KMS-11 (cell line): Measurements from ENCODE around the gene PTPRK.

Source experiments
- H2AFZ ChIP-seq: fragments of 200-600 bp; sonication (generic); 2 replicates; pipeline ENCODE4 v1.6.1; 2016; ENCODE audit warnings: antibody characterized with exemption, mixed run types, low read depth
- H3K27ac ChIP-seq: fragments of 200-600 bp; sonication (generic); 2 replicates; pipeline ENCODE4 v1.6.1; 2016; ENCODE audit warnings: mild to moderate bottlenecking, mixed run types
- H3K27me3 ChIP-seq: fragments of 200-600 bp; sonication (generic); 2 replicates; pipeline ENCODE4 v1.6.1; 2017; ENCODE audit warnings: mild to moderate bottlenecking, low read depth, mixed run types, moderate library complexity; ENCODE audit not compliant: insufficient read depth
- H3K36me3 ChIP-seq: fragments of 200-600 bp; sonication (generic); 2 replicates; pipeline ENCODE4 v1.6.1; 2017; ENCODE audit warnings: mild to moderate bottlenecking, mixed run types; ENCODE audit not compliant: insufficient read depth
- H3K4me1 ChIP-seq: fragments of 200-600 bp; sonication (generic); 2 replicates; pipeline ENCODE4 v1.6.1; 2016; ENCODE audit warnings: mild to moderate bottlenecking, low read depth, mixed run types; ENCODE audit not compliant: poor library complexity, severe bottlenecking
- H3K4me2 ChIP-seq: fragments of 200-600 bp; sonication (generic); 2 replicates; pipeline ENCODE4 v1.7.0; 2016; ENCODE audit warnings: mild to moderate bottlenecking, mixed run types
- H3K4me3 ChIP-seq: fragments of 200-600 bp; sonication (generic); IDR thresholded peaks from 2 replicates; pipeline ENCODE4 v1.6.1; 2017; ENCODE audit warnings: low read depth, low read length, mixed read lengths; ENCODE audit not compliant: insufficient read depth
- H3K79me2 ChIP-seq: fragments of 200-600 bp; sonication (generic); 2 replicates; pipeline ENCODE4 v1.6.1; 2016; ENCODE audit warnings: low read depth, mixed run types; ENCODE audit not compliant: insufficient read depth
- H3K9ac ChIP-seq: fragments of 200-600 bp; sonication (generic); 2 replicates; pipeline ENCODE4 v1.6.1; 2016; ENCODE audit warnings: mild to moderate bottlenecking, mixed run types
- H4K20me1 ChIP-seq: fragments of 200-600 bp; sonication (generic); 2 replicates; pipeline ENCODE4 v1.6.1; 2016; ENCODE audit warnings: mild to moderate bottlenecking, mixed run types; ENCODE audit not compliant: insufficient read depth
- TF ChIP-seq, protein P1 (sequence below): fragments of 200-600 bp; sonication (generic); conservative IDR thresholded peaks from 2 replicates; pipeline ENCODE4 v1.6.1; 2017; ENCODE audit warnings: low read depth, mild to moderate bottlenecking, antibody characterized with exemption, low read length, moderate library complexity, mixed read lengths

Gene PTPRK

DNA sequence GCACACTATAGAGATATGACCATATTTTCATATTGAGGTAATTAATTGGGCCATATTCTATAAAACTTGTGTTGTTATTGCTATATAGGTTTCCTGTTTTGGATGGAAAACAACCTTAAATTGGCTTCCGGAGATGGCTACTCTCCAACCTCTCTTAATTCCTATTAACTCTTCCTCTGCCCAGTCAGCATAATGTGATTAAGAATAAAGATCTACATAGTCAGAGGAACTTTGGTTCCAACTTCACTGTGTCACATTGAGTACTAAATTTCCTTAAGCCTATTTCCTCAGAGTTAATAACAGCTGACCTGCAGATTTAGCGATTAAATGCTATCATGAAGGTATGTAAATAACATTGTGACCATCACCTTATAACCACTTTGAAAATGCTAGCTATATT is 67.7 kb downstream of the PTPRK start:
- Histone ChIP-seq H3K36me3 (no peaks in the 10 kb centered on the region), H3K4me1 (no peaks in the 10 kb centered on the region), H3K4me3 (no peak overlapping the region), H3K4me2 (no peak overlapping the region), H2AFZ (no peak overlapping the region), H3K9ac (no peak overlapping the region), H3K27ac (no peak overlapping the region), H3K27me3 (no peaks in the 10 kb centered on the region), H3K79me2 (no peaks in the 10 kb centered on the region), H4K20me1 (no peaks in the 10 kb centered on the region)
- TF ChIP-seq, protein P1, sequence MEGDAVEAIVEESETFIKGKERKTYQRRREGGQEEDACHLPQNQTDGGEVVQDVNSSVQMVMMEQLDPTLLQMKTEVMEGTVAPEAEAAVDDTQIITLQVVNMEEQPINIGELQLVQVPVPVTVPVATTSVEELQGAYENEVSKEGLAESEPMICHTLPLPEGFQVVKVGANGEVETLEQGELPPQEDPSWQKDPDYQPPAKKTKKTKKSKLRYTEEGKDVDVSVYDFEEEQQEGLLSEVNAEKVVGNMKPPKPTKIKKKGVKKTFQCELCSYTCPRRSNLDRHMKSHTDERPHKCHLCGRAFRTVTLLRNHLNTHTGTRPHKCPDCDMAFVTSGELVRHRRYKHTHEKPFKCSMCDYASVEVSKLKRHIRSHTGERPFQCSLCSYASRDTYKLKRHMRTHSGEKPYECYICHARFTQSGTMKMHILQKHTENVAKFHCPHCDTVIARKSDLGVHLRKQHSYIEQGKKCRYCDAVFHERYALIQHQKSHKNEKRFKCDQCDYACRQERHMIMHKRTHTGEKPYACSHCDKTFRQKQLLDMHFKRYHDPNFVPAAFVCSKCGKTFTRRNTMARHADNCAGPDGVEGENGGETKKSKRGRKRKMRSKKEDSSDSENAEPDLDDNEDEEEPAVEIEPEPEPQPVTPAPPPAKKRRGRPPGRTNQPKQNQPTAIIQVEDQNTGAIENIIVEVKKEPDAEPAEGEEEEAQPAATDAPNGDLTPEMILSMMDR, result no peak

- no peak overlapping the region for H2AFZ ChIP-seq
- H3K79me2 ChIP-seq, result no peaks in the 10 kb centered on the region
- no peak overlapping the region for H3K4me3 ChIP-seq
- TF ChIP-seq, protein P1, result no peak
- H3K4me1 ChIP-seq, result no peaks in the 10 kb centered on the region
- H4K20me1 ChIP-seq, result no peaks in the 10 kb centered on the region
- H3K36me3 ChIP-seq, result no peaks in the 10 kb centered on the region
- no peak overlapping the region for H3K9ac ChIP-seq
- H3K27me3 ChIP-seq, result no peaks in the 10 kb centered on the region
- no peak overlapping the region for H3K4me2 ChIP-seq
- H3K27ac ChIP-seq, result no peak overlapping the region
These were observed 73.9 kb downstream of the PTPRK start for GRCh38 chr6:128446497-128446896.

DNA sequence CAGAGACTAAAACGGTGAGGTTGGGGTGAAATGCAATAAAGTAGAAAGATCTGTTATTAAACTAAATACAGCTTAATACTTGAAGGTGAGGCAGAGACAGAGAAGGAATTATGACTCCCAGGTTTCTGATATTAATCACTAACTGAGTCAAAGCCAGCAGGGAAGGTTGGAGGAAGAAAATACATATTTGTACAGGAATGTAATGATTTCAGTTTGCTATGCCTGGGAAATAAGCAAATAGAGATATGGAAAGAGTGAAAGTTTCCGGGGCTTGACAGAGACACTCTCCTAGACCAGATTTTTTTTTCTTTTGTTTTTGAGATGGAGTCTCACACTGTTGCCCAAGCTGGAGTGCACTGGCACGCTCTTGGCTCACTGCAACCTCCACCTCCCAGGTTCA is 76.8 kb downstream of the PTPRK start:
- Histone ChIP-seq H3K9ac (no peak overlapping the region), H3K4me1 (peaks cover 14% of the 10 kb centered on the region), H3K4me2 (no peak overlapping the region), H3K4me3 (no peak overlapping the region), H3K36me3 (no peaks in the 10 kb centered on the region), H2AFZ (no peak overlapping the region), H4K20me1 (0 out of 2 replicates have a peak, but pooled peaks cover 3% of the 10 kb centered on the region), H3K79me2 (no peaks in the 10 kb centered on the region), H3K27ac (no peak overlapping the region), H3K27me3 (no peaks in the 10 kb centered on the region)
- TF ChIP-seq, protein P1, result no peak

DNA sequence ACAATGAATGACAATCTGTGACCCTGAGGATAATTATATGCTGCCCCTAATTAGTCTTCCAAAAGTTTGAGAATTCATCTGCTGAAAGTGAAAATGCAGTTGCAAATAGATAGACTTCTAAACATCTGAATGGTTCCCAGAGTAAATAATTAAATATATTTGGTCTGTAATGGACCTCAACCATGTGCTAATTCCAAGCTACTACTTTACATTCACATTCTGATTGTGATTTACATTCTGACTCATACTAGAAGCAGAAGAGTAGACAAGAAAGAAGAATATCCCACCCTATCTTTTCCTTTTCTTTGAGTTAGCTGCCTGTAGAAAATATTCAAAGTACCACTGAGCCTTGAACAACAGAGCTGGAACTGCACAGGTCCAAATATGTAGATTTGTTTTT is 80.8 kb downstream of the PTPRK start:
- Histone ChIP-seq H3K79me2 (no peaks in the 10 kb centered on the region; the same call in 1 of the 2 replicates), H3K27me3 (no peaks in the 10 kb centered on the region), H3K4me3 (no peak overlapping the region), H3K36me3 (no peaks in the 10 kb centered on the region), H2AFZ (no peak overlapping the region), H3K4me2 (no peak overlapping the region), H3K4me1 (peaks cover 19% of the 10 kb centered on the region), H4K20me1 (0 out of 2 replicates have a peak, but pooled peaks cover 3% of the 10 kb centered on the region), H3K27ac (no peak overlapping the region), H3K9ac (no peak overlapping the region)
- TF ChIP-seq, protein P1, result no peak
